UCSD-AML1 (cell line): ENCODE results near the gene WWP2.
A peak's percentile ranks its signal among the peaks of the same experiment; 100 is the strongest.
"Not testable (repeated sequence)": the region's sequence is repeated elsewhere in the genome, so short reads cannot be mapped to it uniquely, and the experiment has no call there.

Source experiments
- DNase-seq: peaks from one replicate; lab custom pipeline; 2025; ENCODE audit not compliant: unreplicated experiment; lab: John Stamatoyannopoulos, UW

Gene WWP2

GRCh38 chr16:69761983-69762813, at the start of gene WWP2:
Gene WWP2, plus strand, starts transcription at chr16:69762332. Its CDS starts 24,679 bp downstream, at chr16:69787011.
- peak; percentile 81 for DNase-seq

GRCh38 chr16:69712914-69713581, 49.1 kb upstream of the WWP2 start:
- no peak for DNase-seq

GRCh38 chr16:69717066-69717465, 45.1 kb upstream of the WWP2 start:
- no peak for DNase-seq

- DNase-seq = no peak
Measured at GRCh38 chr16:69718111-69718764, 43.9 kb upstream of the WWP2 start.

- no peak for DNase-seq
Measured at GRCh38 chr16:69720822-69721430, 41.2 kb upstream of the WWP2 start.

DNA sequence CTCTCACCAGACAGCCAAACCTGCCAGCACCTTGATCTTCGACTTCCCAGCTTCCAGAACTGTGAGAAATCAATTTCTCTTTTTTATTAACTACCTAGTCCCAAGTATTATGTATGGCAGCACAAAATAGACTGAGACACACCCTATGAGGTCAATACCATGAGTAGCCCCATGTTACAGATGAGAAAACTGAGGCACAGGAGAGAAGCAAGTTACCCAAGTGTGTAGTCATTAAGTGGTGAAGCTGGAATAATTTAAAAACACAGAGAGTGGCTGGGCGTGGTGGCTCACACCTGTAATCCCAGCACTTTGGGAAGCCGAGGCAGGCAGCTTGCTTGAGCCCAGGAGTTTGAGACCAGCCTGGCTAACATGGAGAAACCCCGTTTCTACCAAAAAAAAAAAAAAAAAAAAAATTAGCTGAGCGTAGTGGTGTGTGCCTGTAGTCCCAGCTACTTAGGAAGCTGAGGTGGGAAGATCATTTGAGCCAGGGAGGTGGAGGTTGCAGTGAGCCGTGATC, 40.6 kb upstream of the WWP2 start:
- no peak for DNase-seq

- no peak for DNase-seq
Measured at GRCh38 chr16:69724414-69724873, 37.7 kb upstream of the WWP2 start.

DNA sequence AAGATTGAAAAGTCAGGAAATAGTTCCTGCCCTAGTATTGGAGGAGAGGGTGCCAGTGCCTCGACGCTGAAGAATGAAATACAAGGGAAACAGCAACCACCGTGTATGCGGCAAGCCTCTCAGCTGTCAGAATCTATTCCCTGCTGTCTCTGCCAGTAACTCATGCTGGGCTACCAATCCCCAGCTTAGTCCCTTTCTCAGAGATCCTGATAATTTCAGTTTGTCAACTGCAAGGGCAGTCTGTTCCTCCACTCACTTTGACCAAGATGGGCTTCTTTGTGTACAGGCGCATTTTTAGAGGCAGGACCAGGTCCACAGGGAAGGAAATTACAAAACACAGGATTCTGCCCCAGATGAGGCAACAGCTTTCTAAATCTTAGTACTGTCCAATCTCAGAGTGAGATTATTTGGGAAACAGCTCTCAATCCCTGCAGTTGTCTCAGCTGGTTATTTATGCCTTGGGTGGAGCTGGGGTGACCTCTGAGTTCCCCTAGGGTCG, 37.1 kb upstream of the WWP2 start:
- DNase-seq = no peak

- DNase-seq = no peak
Measured at GRCh38 chr16:69725480-69726312, 36.4 kb upstream of the WWP2 start.

DNA sequence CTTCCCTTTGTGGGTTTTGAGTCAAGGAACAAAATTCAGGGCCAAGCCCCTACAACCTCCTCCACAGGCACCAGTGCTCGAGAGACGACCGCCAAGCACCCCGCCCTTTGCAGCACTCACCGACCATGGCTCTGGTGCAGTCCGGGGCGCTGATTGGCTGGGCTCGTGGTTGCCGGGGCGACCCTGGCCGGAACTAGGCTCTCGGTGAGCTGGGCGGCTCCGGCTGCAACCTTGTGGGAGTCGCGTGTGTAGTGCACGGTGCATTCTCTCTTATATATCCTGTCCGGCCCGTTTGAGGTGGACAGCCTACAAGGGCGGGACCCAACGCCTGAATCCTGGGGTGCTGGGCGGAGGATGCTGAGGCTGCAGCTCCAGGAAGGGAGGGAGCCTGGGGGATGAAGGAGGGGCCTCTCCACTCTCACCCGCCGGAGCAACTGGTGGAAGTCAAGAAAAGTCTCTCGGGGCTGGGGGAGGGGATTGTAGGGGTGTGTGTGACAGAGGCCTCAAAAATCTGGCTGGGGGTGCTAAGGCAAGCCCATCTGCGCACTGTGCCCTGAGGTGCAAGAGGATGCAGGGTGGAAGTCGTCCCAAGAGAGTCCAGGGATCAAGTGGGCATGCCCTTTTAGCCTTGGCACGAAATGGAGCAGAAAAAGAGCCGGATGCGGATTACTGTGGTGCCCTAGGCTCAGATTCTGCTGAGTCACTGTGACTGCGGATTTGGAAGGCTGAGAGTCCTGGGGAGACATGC, 35.6 kb upstream of the WWP2 start, which contains the start of gene NQO1:
Gene NQO1, minus strand, starts transcription at position 248 of the 748 bp plus-strand sequence. Its CDS starts 121 bp downstream, at position 127.
- peak; percentile 90 for DNase-seq

DNA sequence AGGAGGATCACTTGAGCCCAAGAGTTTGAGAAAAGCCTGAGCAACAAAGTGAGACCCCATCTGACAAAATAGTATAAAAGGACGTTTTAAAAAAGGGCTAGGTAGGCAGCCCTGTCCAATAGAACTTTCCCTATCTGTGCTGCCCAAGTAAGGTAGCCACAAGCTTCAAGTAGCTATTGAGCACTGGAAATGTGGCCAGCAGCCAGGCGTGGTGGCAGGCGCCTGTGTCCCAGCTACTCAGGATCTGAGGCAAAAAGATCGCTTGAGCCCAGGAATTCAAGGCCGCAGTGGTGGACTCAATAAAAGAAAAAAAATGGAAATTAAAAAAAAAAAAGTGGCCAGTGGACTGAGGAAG, 34.2 kb upstream of the WWP2 start:
- DNase-seq = no peak

DNA sequence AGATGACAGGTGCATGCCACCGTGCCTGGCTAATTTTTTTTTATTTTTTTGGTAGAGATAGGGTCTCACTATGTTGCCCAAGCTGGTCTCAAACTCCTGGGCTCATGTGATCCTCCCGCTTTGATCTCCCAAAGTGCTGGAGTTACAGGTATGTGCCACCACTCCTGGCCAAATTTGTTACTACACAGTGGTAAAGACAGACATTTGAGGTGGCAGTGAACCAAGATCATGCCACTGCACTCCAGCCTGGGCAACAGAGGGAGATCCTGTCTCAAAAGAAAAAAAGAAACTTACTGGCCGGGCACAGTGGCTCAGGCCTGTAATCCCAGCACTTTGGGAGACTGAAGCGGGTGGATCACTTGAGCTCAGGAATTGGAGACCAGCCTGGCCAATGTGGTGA, 33.1 kb upstream of the WWP2 start:
- not testable (repeated sequence) for DNase-seq

GRCh38 chr16:69731280-69731679, 30.9 kb upstream of the WWP2 start:
- not testable (repeated sequence) for DNase-seq

DNA sequence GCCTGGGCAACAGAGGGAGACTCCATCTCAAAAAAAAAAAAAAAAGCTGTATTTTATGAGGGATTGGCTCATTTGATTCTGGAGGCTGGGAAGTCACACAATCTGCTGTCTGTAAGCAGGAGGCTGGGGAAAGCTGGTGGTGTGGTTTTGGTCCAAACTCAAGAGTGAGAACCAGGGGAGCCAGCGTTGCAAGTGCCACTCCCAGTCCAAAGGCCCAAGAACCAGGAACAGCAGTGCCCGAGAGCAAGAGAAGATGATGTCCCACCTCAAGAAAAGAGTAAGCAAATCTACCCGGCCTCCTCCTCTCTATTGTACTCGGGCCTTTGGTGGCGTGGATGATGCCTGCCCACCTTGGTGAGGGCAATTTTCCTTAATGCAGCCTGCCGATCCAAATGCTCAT, 30.0 kb upstream of the WWP2 start:
- no peak for DNase-seq

DNA sequence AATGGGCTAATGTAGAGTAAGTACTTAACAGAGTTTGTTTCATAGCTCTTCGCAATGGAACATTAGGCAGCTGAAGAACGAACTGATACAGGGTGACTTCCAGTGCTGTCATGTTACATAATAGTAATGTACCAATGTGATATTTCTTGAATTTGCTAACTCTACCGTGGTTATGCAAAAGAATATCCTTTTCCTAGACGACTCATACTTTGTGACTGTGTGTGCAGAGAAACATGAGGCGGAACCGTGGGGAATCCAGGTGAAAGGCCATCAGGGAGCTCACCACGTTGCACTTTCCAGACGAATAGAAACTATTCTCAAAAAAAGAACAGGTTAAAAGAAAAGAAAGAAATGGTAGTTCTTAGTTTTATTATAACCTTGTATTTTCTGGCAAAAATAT, 20.6 kb upstream of the WWP2 start:
- no peak for DNase-seq

DNA sequence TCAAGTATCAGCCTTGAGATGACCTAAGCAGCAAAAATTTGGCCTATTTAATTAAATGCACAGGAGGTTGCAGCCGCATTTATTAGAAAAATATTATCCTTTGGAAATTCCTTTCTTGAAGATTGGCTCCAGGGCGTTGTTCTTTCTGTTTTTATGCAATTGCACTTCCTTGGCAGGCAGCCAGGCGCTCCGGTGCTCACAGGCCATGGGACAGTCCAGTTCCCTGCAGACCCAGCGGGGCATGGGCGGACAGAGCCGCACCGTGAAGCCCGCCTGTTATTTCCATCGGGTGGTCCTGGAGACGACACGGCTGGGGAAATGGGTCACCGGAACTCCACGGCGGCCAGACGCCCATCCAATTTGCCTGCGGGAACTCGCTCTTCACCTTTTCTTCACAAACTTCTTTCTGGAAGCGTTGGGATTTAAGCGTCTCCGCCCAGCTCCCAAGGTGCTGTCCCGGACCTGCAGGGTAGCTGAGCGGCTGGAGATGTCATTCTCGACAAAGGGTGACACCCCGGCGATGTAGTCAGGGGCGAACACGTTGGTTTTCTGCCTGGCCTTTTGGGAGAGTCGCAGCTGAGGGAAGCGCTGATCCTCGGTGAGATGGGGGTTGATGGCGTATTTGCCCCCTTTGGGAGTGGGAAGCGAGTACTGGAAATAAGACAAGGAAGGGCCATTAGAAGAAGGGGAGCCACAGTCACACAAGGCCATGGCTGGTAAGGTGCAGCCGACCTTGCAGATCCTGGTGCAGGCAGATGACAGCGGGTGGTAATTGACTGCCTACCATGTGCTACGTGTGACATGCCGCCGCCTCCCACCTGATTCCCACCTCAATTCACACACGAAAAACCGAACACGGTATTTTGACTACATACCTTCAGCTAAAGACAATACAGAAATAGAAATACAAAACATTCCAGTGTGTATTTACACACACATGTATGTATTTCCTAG, 19.9 kb upstream of the WWP2 start:
- DNase-seq = no peak

GRCh38 chr16:69744363-69745231, 17.5 kb upstream of the WWP2 start:
- DNase-seq = no peak
